ENCODE data around the gene FBXO28.

- TF ChIP-seq CTCF (conservative IDR thresholded peaks at IDR 0.05; ENCODE audit: low read depth, low read length) = no peak
- TF ChIP-seq EZH2 (IDR thresholded peaks at IDR 0.05; ENCODE audit: borderline replicate concordance, low read depth, low read length, poor library complexity, severe bottlenecking) = no peak
These were observed 23.8 kb upstream of the FBXO28 start for GRCh38 chr1:224090116-224090515.
